Right hindlimb (tissue), 1 donor: ENCODE measurements around the gene FHIT.
"Not testable (repeated sequence)": the region's sequence is repeated elsewhere in the genome, so short reads cannot be mapped to it uniquely, and the experiment has no call there.

Experiments
- DNase-seq: peaks from one replicate; pipeline ENCODE4 v3.0.0-alpha.2; 2018

FHIT gene

GRCh38 chr3:60696428-60697125 lies 554.7 kb downstream of the FHIT start:
- DNase-seq = no peak

GRCh38 chr3:60675424-60675823 lies 575.8 kb downstream of the FHIT start:
- DNase-seq = no peak

DNA sequence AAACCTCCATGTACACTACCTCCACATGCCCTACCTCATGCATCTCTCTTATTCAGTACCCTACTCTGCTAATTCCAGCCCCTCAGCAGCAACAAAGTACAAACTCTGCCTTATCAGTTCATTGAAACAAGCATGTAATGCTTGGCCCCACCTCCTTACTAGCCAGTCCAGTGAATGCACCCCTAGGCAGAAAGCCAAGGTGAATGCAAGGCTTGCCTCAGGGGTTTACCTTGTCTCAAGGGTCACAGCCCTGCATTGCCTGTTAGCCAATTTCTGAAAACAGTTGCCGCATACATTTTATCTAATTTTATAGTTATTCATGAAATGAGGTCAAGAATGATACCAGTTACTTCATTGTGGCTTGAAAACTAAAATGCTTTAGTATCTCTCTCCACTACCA lies 576.4 kb downstream of the FHIT start:
- DNase-seq = no peak

- no peak for DNase-seq
These were observed 578.1 kb downstream of the FHIT start for GRCh38 chr3:60673123-60673522.

GRCh38 chr3:60672337-60672736 lies 578.9 kb downstream of the FHIT start:
- DNase-seq = not testable (repeated sequence)

DNA sequence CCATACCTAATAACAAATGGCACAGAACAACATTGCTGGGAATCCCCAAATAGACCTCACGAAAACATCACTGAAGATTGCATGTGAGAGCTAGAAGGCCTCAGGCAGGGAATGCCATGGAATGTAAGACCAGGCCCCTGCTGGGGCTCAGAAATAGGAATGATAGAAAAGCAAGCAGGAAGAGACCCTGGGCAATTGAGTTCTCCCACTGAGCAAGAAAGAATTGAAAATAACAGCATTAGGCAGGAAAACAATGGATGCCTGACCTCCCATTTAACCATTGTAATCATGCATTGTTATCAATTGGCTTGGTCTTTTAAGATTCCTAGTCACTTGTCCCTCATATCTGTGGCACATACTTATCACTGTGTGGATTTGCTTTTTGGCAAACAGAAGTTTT lies 581.6 kb downstream of the FHIT start:
- no peak for DNase-seq

DNA sequence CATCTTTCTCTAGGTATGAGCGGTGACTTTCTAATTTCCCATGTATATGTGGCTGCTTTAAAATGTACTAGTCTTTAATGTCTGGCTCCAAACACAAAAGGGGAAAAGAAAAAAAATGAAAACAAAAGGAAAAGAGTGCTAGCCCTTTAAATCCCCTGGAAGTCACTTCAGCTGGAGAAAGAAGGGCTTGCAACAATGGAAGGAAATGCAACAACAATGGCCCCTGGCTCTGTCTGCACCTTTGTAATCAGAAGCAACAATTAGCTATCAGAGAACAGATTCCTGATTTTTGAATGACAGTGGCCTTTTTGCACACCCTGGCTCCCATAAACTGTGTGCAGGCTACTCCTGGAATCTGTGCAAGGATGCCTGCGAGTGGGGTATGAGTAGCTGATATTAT lies 591.2 kb downstream of the FHIT start:
- no peak for DNase-seq

DNA sequence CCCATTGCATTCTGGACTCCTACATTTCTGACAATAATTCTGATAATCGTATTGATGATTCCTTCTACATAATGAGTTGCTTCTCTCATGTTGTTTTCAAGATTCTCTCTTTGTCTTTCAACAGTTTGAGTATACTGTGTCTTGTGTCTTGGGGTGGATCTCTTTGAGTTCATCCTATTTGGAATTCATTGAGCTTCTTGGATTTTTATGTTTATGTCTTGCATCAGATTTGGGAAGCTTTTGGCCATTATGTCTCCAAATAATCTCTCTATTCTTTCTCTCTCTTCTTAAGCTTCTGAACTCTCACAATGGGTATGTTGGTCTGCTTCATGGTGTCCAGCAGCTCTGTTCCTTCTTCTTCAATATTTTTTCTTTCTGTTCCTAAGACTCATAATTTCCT lies 592.2 kb downstream of the FHIT start:
- no peak for DNase-seq

GRCh38 chr3:60657972-60658371 lies 593.3 kb downstream of the FHIT start:
- no peak for DNase-seq

DNA sequence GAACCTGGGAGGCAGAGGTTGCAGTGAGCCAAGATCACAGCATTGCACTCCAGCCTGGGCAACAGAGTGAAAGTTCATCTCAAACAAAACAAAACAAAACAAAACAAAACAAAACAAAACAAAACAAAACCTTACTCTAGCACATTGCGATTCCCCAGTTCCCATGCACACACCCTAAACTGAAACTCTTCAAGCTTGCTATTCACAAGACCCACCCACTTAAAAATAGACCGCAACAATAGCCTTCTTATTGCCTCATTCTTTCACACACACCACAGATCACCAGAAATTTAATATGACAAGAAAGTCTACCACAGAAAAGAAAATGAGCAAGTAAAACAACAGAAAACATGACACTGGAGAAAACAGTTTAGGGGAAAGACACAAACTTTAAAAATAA lies 598.4 kb downstream of the FHIT start:
- no peak for DNase-seq

DNA sequence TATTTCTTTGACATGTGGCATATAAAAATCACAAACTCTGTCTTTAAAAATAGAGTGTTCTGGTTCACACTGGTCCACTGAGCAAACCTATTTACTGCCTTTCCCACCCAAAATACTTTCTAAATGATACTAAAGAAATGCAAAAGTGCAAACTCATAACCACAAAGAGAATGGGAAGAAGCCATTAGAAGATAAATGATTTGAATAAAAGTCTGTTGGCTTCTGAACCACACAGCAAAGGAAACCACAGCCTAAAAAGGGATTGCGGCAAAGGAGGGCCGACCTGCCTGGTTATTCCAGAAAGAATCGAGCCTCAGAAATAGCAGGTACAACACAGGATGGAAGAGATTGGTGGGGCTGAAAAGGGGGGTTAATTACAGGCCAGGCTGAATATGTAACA lies 599.5 kb downstream of the FHIT start:
- no peak for DNase-seq

DNA sequence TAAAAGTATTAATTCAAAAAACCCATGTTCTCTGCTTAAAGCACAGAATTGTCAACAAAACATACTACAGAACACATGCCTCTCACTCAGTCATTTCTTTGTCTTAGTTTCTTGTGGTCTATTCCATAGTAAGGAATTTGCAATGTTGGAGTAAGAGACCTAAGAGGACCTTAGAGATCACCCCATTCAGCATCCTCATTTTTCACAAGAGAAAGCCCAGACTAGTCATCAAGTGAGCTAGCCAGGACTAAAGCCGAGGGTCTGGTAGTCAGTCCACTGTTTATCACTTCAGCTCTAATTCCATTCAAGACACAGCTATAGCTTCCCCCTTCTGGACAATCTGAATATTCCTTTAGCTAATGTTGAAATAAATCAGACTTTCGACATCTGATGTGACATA lies 601.1 kb downstream of the FHIT start:
- no peak for DNase-seq

DNA sequence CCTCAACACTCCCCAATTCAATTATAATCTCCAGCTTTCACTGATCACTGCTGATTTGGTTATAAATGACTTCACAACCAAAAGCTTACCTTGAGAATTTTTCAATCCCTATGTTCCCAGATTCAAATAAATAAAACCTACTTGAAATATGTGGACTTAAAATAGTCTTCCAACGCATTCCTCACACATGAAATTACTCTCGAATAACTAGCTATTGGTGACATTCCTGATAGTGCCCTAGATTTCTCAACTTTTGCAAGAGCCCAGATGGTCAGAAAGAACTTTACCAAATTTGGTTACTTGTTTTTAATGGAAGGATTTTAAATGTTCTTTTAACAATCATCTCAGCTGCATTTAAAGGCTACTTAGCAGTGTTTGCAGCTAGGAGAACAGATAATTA lies 605.5 kb downstream of the FHIT start:
- no peak for DNase-seq

DNA sequence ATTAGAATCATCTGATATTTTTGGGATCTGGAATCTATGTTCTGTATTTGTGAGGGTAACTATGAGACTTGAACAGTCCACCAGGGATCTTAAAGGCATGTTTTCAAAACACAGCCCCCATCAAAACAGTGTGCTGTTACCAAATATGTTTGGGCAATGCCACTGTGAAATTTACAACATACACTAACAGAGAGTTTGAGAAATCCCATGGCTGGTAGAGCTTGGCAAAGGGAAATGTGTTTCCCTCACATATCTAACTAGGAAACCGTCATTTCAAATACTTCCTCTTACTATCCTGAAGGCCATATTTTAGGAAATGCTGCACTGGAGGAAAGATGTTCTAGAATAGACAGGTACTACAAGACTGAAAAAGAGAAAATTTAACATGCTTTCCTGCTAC lies 607.4 kb downstream of the FHIT start:
- no peak for DNase-seq

- no peak for DNase-seq
These were observed 609.9 kb downstream of the FHIT start for GRCh38 chr3:60641354-60641753.

- peak; percentile 22 for DNase-seq
These were observed 614.4 kb downstream of the FHIT start for GRCh38 chr3:60636846-60637245.

GRCh38 chr3:60633644-60634043 lies 617.6 kb downstream of the FHIT start:
- DNase-seq = peak; percentile 53

GRCh38 chr3:60631509-60631908 lies 619.7 kb downstream of the FHIT start:
- DNase-seq = no peak

- DNase-seq = no peak
These were observed 620.3 kb downstream of the FHIT start for GRCh38 chr3:60630953-60631352.

- no peak for DNase-seq
These were observed 621.4 kb downstream of the FHIT start for GRCh38 chr3:60629816-60630215.

GRCh38 chr3:60622349-60622748 lies 628.9 kb downstream of the FHIT start:
- no peak for DNase-seq

DNA sequence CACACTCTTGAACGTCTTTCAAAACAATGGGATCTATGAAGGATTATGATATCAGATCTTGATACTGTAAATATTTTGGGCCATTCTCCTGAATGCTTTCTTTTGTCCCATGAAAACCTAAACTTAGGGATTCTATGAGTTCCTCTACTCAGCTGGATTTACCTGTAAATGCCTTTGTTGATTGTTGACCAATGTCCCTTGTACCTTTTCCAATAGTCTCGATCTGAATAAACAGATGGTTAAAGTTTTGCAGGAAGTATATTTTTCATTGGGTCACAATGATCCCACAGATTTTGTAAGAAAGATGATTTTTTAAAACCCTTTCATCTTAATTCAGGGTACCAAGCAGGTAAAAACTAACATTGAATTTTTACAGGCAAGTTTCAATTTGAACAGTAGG lies 634.1 kb downstream of the FHIT start:
- no peak for DNase-seq

DNA sequence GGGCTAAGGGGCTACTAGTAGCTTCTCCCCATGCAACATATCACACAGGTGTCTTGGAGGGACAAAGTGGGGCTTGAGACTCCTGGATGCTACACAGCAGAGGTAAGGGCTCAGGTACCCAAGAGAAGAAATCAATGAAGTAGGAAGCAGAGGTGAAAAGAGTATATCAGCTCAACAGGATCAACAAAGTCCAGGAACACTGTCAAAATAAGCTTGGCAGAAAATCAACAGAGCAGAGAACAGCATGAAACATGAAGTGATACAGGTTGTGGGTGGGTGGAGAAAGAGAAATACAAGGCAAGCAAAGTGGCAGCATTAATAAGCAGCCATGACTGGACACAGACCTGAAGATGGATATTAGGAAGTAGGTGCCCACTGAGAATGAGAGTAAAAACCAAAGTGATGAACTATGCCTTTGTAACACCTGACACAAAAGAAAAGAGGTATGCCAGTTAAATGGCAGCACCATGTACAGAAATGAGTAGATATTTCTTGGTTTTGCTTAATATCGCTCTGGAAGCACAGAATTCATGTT lies 637.4 kb downstream of the FHIT start:
- DNase-seq = no peak

- DNase-seq = peak; percentile 30
These were observed 640.7 kb downstream of the FHIT start for GRCh38 chr3:60610441-60611112.

- no peak for DNase-seq
These were observed 641.8 kb downstream of the FHIT start for GRCh38 chr3:60609446-60609845.
